Duodenal mucosa (tissue), 2 donors: Measurements from ENCODE around the gene MBD4.

Experiments used
- H3K27ac ChIP-seq: one replicate; pipeline ENCODE4 v1.7.0; 2013; ENCODE audit warnings: low read depth, low read length
- H3K27me3 ChIP-seq, 2 donors: one replicate each; pipeline ENCODE4 v1.7.0; 2013; ENCODE audit warnings: low read length in 2 of 2, control low read depth in 1 of 2; ENCODE audit not compliant: insufficient read depth in 2 of 2, control insufficient read depth in 1 of 2
- H3K36me3 ChIP-seq, 2 donors: one replicate each; pipeline ENCODE4 v1.7.0; 2013; ENCODE audit warnings: low read length in 2 of 2, control low read depth in 1 of 2; ENCODE audit not compliant: insufficient read depth in 2 of 2, control insufficient read depth in 1 of 2
- H3K4me1 ChIP-seq, 2 donors: one replicate each; pipeline ENCODE4 v1.7.0; 2013; ENCODE audit warnings: low read length in 2 of 2, control low read depth in 1 of 2; ENCODE audit not compliant: insufficient read depth in 2 of 2, control insufficient read depth in 1 of 2
- H3K4me3 ChIP-seq, 2 donors: one replicate each; pipeline ENCODE4 v1.7.0; 2013; ENCODE audit warnings: low read length in 2 of 2, low read depth in 1 of 2
- H3K9ac ChIP-seq, 2 donors: one replicate each; pipeline ENCODE4 v1.7.0; 2013; ENCODE audit warnings: low read length in 2 of 2, low read depth in 1 of 2
- H3K9me3 ChIP-seq, 2 donors: one replicate each; pipeline ENCODE4 v1.7.0; 2013; ENCODE audit warnings: low read length in 2 of 2, control low read depth in 1 of 2; ENCODE audit not compliant: control insufficient read depth in 1 of 2

Gene MBD4

DNA sequence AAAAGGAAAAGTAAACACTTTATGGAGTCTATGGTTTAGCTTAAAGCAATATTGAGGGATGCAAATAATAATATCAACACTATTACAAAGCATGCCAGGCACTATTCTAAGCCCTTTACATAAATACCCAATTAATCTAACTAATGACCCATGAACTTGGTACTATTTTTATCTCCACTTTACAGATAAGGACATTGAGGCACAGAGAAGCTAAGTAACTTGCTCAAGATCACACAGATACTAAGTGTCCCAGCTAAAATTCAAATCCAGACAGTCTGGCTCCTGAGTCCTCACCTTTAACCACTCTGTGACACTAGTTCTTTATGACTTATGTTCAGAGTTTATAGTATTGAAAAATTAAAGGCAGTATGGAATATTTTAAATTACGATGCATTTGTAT, 5.6 kb downstream of the MBD4 start:
- H3K9ac ChIP-seq = no peak overlapping the region
- no peaks in the 10 kb centered on the region for H3K9me3 ChIP-seq
- peaks cover 21 to 39% of the 10 kb centered on the region in 2 donors for H3K36me3 ChIP-seq
- no peak overlapping the region for H3K4me3 ChIP-seq
- H3K4me1 ChIP-seq = peaks cover 6 to 47% of the 10 kb centered on the region in 2 donors
- H3K27ac ChIP-seq = no peak overlapping the region
- no peaks in the 10 kb centered on the region for H3K27me3 ChIP-seq

DNA sequence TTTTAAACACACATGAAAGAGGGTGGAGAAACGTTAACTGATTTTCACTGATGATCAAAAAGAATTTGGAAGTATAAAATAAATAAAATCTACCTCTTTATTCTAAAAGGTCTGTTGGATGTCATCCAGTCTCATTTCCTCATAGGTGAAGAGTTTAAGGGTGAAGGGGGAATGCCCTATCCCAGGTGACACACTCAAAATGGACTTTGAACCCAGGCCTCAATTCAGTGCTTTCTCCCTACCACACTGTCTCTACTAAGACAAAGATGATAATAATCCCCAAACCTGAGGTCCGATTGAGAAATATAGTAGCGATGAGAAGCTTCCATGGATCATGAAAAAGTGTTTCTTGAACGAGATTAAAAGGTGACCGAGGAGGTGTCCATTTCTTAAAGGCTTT, 6.2 kb downstream of the MBD4 start:
- Histone ChIP-seq H3K9ac (no peak overlapping the region), H3K36me3 (peaks cover 21 to 39% of the 10 kb centered on the region in 2 donors), H3K27ac (no peak overlapping the region), H3K4me1 (peaks cover 10 to 52% of the 10 kb centered on the region in 2 donors), H3K9me3 (no peaks in the 10 kb centered on the region), H3K27me3 (no peaks in the 10 kb centered on the region), H3K4me3 (no peak overlapping the region)

DNA sequence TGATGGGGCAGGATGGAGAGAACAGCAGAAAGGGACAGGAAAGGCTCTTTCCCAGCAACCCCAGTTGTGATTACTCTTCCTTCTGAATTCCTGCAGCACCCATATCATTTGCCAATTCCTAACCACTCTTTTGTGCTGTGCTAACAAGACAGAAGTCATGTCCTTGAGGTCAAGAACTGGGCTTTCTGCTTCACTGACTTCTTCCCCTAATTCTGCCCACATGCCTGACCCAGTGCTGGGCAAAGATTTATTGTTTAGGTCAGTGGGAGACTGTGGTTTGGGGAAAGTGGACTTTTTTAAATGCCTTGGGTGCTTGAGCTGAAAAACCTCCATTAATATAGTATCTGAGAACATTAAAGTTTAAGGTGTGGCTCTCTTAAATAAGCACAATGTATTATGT, 7.1 kb downstream of the MBD4 start:
- H3K27ac ChIP-seq = no peak overlapping the region

DNA sequence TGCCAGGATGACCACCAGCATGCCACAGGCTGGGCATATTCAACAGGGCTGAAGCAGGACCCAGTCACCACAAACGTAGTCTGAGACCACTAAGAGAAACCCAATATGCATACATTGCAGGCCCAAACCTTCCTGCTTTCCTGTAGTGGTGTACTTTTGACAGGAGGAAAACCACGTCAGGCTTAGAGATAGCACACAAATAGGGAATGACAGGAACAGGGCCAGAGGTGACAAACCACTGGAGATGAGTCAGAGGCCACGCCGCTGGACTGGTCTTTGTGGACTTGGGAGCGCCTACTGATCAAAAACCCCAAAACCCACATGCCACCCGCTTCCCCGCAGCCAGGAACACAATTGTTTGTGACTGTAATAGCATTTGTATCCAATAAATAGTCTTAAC, 7.7 kb downstream of the MBD4 start:
- Histone ChIP-seq H3K9ac (no peak overlapping the region), H3K4me1 (peaks cover 18 to 52% of the 10 kb centered on the region in 2 donors), H3K36me3 (peaks cover 21 to 33% of the 10 kb centered on the region in 2 donors), H3K9me3 (no peaks in the 10 kb centered on the region), H3K27me3 (peaks cover 0 to 5% of the 10 kb centered on the region in 2 donors), H3K27ac (no peak overlapping the region), H3K4me3 (no peak overlapping the region)

More for the DNA sequence above, 7.1 kb downstream of the MBD4 start:
- Histone ChIP-seq H3K27me3 (peaks cover 0 to under 1% of the 10 kb centered on the region in 2 donors), H3K4me3 (no peak overlapping the region), H3K4me1 (peaks cover 18 to 56% of the 10 kb centered on the region in 2 donors), H3K9ac (no peak overlapping the region), H3K36me3 (peaks cover 21 to 38% of the 10 kb centered on the region in 2 donors), H3K9me3 (no peaks in the 10 kb centered on the region)

DNA sequence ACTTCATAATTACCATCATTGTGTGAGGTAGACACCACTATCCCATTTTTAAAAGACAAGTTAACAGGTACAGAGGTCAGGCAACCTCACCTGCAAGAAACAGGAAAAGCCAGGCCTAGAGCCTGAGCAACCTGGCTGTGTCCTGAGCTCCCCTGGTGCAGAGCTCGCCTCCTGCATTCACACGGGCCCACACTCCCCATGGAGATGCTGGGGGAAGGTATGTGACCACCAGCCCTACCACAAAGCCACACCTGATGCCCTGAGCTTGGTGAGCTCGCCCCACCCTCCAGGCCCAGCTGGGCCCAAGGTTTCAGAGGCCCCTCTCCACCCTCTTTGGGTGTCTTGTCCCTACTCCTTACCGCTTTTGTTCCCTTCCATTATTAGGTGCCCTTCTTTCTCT, 10.1 kb downstream of the MBD4 start:
- peaks cover 14 to 32% of the 10 kb centered on the region in 2 donors for H3K4me1 ChIP-seq
- no peaks in the 10 kb centered on the region for H3K9me3 ChIP-seq
- H3K27ac ChIP-seq = no peak overlapping the region
- H3K36me3 ChIP-seq = peaks cover 18 to 33% of the 10 kb centered on the region in 2 donors
- no peak overlapping the region for H3K9ac ChIP-seq
- H3K4me3 ChIP-seq = no peak overlapping the region
- H3K27me3 ChIP-seq = peaks cover 0 to 5% of the 10 kb centered on the region in 2 donors

DNA sequence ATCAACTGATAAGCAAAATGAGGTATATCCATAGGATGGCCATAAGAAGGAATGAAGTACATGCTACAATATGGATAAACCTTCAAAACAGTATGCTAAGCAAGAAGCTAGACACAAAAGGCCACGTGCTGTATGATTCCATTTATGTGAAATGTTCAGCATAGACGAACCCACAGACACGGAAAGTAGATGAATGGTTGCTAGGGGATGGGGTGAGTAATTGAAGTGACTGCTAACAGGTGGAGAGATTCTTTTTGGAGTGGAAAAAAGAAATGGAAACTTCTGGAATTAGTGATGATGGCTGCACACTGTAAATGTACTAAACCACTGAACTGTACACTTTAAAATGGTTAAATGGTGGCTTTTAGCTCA, 10.7 kb downstream of the MBD4 start:
- Histone ChIP-seq H3K9ac (peak overlapping the region in 1 of 2 donors; percentile 45), H3K36me3 (peaks cover 18 to 33% of the 10 kb centered on the region in 2 donors), H3K4me1 (peaks cover 14 to 29% of the 10 kb centered on the region in 2 donors), H3K27ac (no peak overlapping the region), H3K27me3 (peaks cover 0 to 5% of the 10 kb centered on the region in 2 donors), H3K9me3 (no peaks in the 10 kb centered on the region), H3K4me3 (peak overlapping the region; percentile 78)

DNA sequence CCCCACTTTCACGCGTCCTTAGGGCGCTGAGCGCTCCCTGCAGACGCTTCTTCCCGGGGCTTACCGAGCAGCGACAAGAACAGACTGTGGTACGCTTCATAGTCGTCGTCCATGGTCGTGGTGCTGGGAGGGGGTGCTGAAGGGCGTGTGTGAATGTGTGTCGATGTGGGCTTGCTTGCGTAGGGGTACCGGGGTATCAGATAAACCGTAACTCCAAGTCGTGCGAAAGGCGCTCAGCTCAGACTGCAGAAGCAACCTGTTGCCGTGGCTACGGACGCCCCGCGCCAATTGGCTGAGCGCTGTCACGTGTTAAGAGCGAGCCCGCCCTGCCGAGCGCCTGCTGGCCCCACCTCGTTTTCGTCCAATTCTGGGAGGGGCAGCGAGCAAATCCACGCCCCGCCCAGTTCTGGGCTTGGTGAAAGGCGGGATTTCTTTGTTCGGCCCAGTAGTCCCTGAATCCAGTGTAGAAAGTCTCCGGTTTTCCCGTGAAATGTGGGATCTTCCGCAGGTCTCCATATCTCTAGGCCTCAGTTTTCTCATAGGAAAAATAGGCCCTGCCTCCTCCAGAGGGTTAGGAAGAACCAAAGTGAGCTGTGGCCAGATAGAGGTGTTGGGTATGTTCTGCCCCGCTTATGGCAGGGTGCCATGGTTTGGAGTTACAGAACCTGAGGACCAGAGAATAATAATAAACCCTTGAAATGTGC, 11.2 kb downstream of the MBD4 start, which contains the start of gene EFCAB12:
Gene EFCAB12 (minus strand): TSS at position 261 of the 704 bp plus-strand sequence. CDS start 148 bp downstream, at position 113.
- H3K9me3 ChIP-seq = no peaks in the 10 kb centered on the region
- peak within 1 kb of the TSS; percentile 23 to 45 for H3K9ac ChIP-seq
- H3K4me3 ChIP-seq = peak within 1 kb of the TSS; percentile 78
- peaks cover 0 to 5% of the 10 kb centered on the region in 2 donors for H3K27me3 ChIP-seq
- H3K36me3 ChIP-seq = peaks cover 16 to 28% of the 10 kb centered on the region in 2 donors
- H3K4me1 ChIP-seq = peaks cover 14 to 24% of the 10 kb centered on the region in 2 donors
- no peak within 1 kb of the TSS for H3K27ac ChIP-seq

DNA sequence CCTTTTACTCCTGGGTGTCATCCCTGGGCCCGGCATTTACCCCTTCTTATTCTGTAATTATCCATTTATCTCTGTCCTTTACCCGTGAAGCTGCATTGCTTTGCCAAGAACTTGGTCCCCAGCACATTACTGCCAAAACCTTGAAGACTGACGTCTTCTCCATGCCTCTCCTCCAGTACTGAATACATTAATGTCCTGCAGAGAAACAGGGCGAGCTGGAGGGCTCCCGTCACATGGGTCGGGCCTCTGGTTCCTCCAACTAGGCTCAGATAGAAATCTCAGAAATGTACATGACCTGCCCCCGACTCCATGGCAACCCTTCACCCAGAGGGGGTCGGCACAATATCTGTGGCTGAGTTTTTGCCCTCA, 11.8 kb downstream of the MBD4 start:
- no peaks in the 10 kb centered on the region for H3K9me3 ChIP-seq
- peak overlapping the region in 1 of 2 donors; percentile 23 for H3K9ac ChIP-seq
- peak overlapping the region; percentile 78 for H3K4me3 ChIP-seq
- peaks cover 0 to 5% of the 10 kb centered on the region in 2 donors for H3K27me3 ChIP-seq
- H3K27ac ChIP-seq = no peak overlapping the region
- peaks cover 14 to 18% of the 10 kb centered on the region in 2 donors for H3K4me1 ChIP-seq
- peaks cover 14 to 22% of the 10 kb centered on the region in 2 donors for H3K36me3 ChIP-seq

DNA sequence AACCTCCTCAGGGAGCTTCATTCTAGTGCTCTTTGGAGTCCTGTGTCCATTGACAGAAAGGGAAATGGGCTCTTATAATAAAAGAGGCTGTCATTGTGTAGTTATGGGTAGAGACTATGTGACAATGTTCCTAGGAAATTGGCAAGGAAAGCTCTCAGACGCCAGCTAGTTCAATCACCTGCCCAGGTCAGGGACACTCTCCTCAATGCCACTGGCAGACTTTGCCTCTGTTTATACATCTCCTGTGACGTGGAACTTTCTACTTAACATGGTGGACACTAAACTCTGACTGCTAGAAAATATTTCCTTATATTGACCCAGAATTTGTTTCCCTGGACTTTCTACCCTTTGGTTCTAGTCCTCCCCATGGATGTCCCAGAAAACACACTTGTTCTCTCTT, 14.1 kb downstream of the MBD4 start:
- peaks cover 14 to 17% of the 10 kb centered on the region in 2 donors for H3K4me1 ChIP-seq
- H3K27ac ChIP-seq = no peak overlapping the region
- H3K9me3 ChIP-seq = no peaks in the 10 kb centered on the region
- H3K27me3 ChIP-seq = peaks cover 0 to 5% of the 10 kb centered on the region in 2 donors
- no peak overlapping the region for H3K9ac ChIP-seq
- no peak overlapping the region for H3K4me3 ChIP-seq
- peaks cover 0 to 4% of the 10 kb centered on the region in 2 donors for H3K36me3 ChIP-seq

DNA sequence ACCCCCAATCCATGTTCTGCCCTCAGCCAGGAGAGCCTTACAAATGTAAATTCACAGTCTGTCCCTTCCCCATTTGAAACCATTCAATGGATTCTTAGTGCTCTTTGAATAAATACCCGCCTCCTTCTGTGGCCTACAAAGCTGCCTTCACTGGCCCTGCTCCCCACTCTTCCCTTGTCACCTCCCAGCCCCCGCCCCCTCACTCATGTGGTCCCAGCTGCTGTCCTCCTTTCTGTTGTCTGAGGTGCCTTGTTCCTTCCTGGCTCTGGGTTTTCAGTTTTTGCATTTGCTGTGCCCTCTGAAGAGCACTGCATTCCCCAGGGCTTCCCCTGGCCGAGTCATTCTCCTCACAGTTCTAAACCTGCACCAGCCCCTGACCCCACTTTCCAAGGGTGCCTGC, 14.5 kb downstream of the MBD4 start:
- Histone ChIP-seq H3K36me3 (no peaks in the 10 kb centered on the region), H3K27ac (no peak overlapping the region), H3K9me3 (no peaks in the 10 kb centered on the region), H3K27me3 (peaks cover 0 to 5% of the 10 kb centered on the region in 2 donors), H3K9ac (no peak overlapping the region), H3K4me3 (no peak overlapping the region), H3K4me1 (peaks cover 14 to 17% of the 10 kb centered on the region in 2 donors)
